ENCODE data around the gene TMEM273. TPM values are rescaled to one million over a fixed set of nuclear protein-coding genes. Genes with fewer than 3 reads are reported as not detected.

The TMEM273 gene, protein sequence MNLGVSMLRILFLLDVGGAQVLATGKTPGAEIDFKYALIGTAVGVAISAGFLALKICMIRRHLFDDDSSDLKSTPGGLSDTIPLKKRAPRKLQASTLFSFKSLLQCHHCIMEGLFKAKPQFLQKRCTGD
- 135 and 148 TPM in 2 replicates for total RNA-seq (2013; cell fraction: nucleolus; rRNA removed)
- total RNA-seq (2014; rRNA removed) (26.5 and 30.6 TPM in 2 replicates), total RNA-seq (2014; rRNA removed; fragmentation: Illumina TruSeq; extraction: Trizol) (24.0 and 26.3 TPM in 2 replicates), total RNA-seq (2021) (20.9 and 23.5 TPM in 2 replicates), polyA plus RNA-seq (2011; rRNA removed) (46.3 and 47.3 TPM in 2 replicates), polyA plus RNA-seq (2014; fragmentation: Illumina TruSeq; extraction: Trizol) (35.6 and 41.3 TPM in 2 replicates), polyA plus RNA-seq (2014; fragmentation: Nextera tagmentation; extraction: Ambion mirVana) (10 to 100 TPM; 25.6 to 28.6 TPM), polyA plus RNA-seq (2014; rRNA removed) (33.9 and 40.4 TPM in 2 replicates), polyA plus RNA-seq (2016; fragmentation: Nextera tagmentation; extraction: Ambion mirVana) (10 to 100 TPM; 10.3 to 12.2 TPM), polyA minus RNA-seq (2011; rRNA and poly(A)+ RNA removed) (35.0 and 35.7 TPM in 2 replicates), Bru-seq, nascent RNA (percentile 79 among the genes with signal in this experiment), BruChase-seq, experiment 1, labeled RNA remaining after a 6-hour chase (percentile 86 among the genes with signal in this experiment), BruChase-seq, experiment 2, labeled RNA remaining after a 2-hour chase (percentile 87 among the genes with signal in this experiment)
- 8.9 TPM for polyA plus RNA-seq (2011; ENCODE audit: low read depth)
- polyA plus RNA-seq (2011; cell fraction: cytosol; rRNA removed): 45.0 and 51.2 TPM in 2 replicates
- polyA plus RNA-seq (2011; cell fraction: nucleus; rRNA removed): 75.4 and 80.5 TPM in 2 replicates
- polyA plus RNA-seq (2012): 7.0 and 8.7 TPM in 2 replicates
- polyA minus RNA-seq (2011; cell fraction: cytosol; rRNA and poly(A)+ RNA removed): 6.0 and 6.5 TPM in 2 replicates
- polyA minus RNA-seq (2011; cell fraction: nucleus; rRNA and poly(A)+ RNA removed): 13.5 and 14.6 TPM in 2 replicates
- long read RNA-seq, experiment 1, transcript TMEM273-207 (6 exons, 614 nt): major isoform, 12 of 17 reads
- long read RNA-seq, experiment 1, partial matches to known transcripts: 1 of 17 reads
- long read RNA-seq, experiment 1, other reads (novel, unspliced or antisense): 3 of 17 reads
- long read RNA-seq, experiment 2, transcript TMEM273-207 (6 exons, 614 nt): major isoform, 119 of 204 reads
- long read RNA-seq, experiment 2, partial matches to known transcripts: 14 of 204 reads
- long read RNA-seq, experiment 2, other reads (novel, unspliced or antisense): 70 of 204 reads

GRCh38 chr10:49187950-49188761 is at the start of gene TMEM273:
TSS of gene TMEM273 (minus strand) at chr10:49188391. CDS start at chr10:49188336, 55 bp downstream.
- H3K9me3 ChIP-seq (replicated peaks; ENCODE audit: control insufficient read depth, insufficient read depth, low read length): no peaks in the 10 kb centered on the region; the same call in 2 of the 3 replicates
- peak within 1 kb of the TSS; percentile 57; the same call in 1 of the 2 replicates for H3K4me3 ChIP-seq
- ChIA-PET CTCF (interaction anchor here (0.6 to 1.4 kb wide), 2 partner anchors 17 to 66 kb away, joined by 3 to 6 read pairs; no protein-coding TSS in a partner anchor), POLR2A (interaction anchor here (1.4 to 5.0 kb wide), 2 partner anchors 9 to 13 kb away, joined by 4 to 38 read pairs; no protein-coding TSS in a partner anchor), SMC1A (ENCODE audit: uncharacterized antibody, unreplicated experiment) (interaction anchor here (0.7 to 4.4 kb wide), 8 partner anchors 9 to 323 kb away, joined by 3 to 30 read pairs (median 4); no protein-coding TSS in a partner anchor), RAD21 (ENCODE audit: unreplicated experiment) (interaction anchor here (0.7 to 2.9 kb wide), 6 partner anchors 9 to 532 kb away, joined by 3 to 12 read pairs (median 4); no protein-coding TSS in a partner anchor)
- peak within 1 kb of the TSS; percentile 26; the same call in 1 of the 2 replicates for H3K27ac ChIP-seq (ENCODE audit: control insufficient read depth, insufficient read depth)
- peak within 1 kb of the TSS; percentile 66 for H3K9ac ChIP-seq (ENCODE audit: control insufficient read depth, insufficient read depth, low read length)
- H4K20me1 ChIP-seq (ENCODE audit: control insufficient read depth, insufficient read depth): no peaks in the 10 kb centered on the region
- ATAC-seq: peak; percentile 78
- 2% methylated on average over 9 of the region's 9 CpGs for WGBS (ENCODE audit: insufficient coverage, insufficient replicate concordance, low lambda C conversion rate, missing lambda C conversion rate)
- peaks cover 37% of the 10 kb centered on the region for H3K4me1 ChIP-seq (ENCODE audit: control insufficient read depth, insufficient read depth, low read length)
- no peaks in the 10 kb centered on the region for H3K27me3 ChIP-seq (replicated peaks in 1 of 2; ENCODE audit: control insufficient read depth in 2 of 2, insufficient read depth in 2 of 2, low read length in 1 of 2)
- H2AFZ ChIP-seq (ENCODE audit: control insufficient read depth, low read depth, low read length): peak within 1 kb of the TSS; percentile 86
- FAIRE-seq: peak; percentile 90
- H3K4me2 ChIP-seq (ENCODE audit: control insufficient read depth, insufficient read depth): peak within 1 kb of the TSS; percentile 81
- H3K36me3 ChIP-seq (ENCODE audit: control insufficient read depth in 2 of 2, insufficient read depth in 2 of 2, low read length in 1 of 2): no peaks in the 10 kb centered on the region
- in situ Hi-C loops (cut with MboI) (loop anchor here (25.0 kb wide), 1 partner anchor 1449 kb away; no protein-coding TSS in a partner anchor), intact Hi-C loops (cut with micrococcal nuclease; ENCODE audit: unreplicated experiment) (loop anchor here (1.0 to 10.0 kb wide), 2 partner anchors 11 to 503 kb away; partner anchors contain the start of gene WDFY4)
- no TSS peak for BruUV-seq (replicated peaks)
- DNase-seq (ENCODE audit: low read depth, low spot score): peak; percentile 73
- H3K79me2 ChIP-seq (ENCODE audit: control insufficient read depth, insufficient read depth, low read length): no peaks in the 10 kb centered on the region; the same call in 1 of the 2 replicates
- TF ChIP-seq CEBPB (IDR thresholded peaks at IDR 0.05; ENCODE audit: borderline replicate concordance in 1 of 2, low read depth in 2 of 2, low read length in 2 of 2) (no peak), SPI1 (IDR thresholded peaks at IDR 0.05; ENCODE audit: borderline replicate concordance, insufficient read depth, low read depth, low read length) (peak; percentile 70; the same call in 1 of the 2 replicates), MXI1 (IDR thresholded peaks at IDR 0.05; ENCODE audit: low read depth, low read length) (peak; percentile 76), PKNOX1 (IDR thresholded peaks at IDR 0.05) (peak; percentile 74), NR2C1 (IDR thresholded peaks at IDR 0.05) (no peak), JUND (IDR thresholded peaks at IDR 0.05; ENCODE audit: low read depth, low read length) (no peak)
- TF ChIP-seq, protein P1, sequence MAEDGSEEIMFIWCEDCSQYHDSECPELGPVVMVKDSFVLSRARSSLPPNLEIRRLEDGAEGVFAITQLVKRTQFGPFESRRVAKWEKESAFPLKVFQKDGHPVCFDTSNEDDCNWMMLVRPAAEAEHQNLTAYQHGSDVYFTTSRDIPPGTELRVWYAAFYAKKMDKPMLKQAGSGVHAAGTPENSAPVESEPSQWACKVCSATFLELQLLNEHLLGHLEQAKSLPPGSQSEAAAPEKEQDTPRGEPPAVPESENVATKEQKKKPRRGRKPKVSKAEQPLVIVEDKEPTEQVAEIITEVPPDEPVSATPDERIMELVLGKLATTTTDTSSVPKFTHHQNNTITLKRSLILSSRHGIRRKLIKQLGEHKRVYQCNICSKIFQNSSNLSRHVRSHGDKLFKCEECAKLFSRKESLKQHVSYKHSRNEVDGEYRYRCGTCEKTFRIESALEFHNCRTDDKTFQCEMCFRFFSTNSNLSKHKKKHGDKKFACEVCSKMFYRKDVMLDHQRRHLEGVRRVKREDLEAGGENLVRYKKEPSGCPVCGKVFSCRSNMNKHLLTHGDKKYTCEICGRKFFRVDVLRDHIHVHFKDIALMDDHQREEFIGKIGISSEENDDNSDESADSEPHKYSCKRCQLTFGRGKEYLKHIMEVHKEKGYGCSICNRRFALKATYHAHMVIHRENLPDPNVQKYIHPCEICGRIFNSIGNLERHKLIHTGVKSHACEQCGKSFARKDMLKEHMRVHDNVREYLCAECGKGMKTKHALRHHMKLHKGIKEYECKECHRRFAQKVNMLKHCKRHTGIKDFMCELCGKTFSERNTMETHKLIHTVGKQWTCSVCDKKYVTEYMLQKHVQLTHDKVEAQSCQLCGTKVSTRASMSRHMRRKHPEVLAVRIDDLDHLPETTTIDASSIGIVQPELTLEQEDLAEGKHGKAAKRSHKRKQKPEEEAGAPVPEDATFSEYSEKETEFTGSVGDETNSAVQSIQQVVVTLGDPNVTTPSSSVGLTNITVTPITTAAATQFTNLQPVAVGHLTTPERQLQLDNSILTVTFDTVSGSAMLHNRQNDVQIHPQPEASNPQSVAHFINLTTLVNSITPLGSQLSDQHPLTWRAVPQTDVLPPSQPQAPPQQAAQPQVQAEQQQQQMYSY (CRISPR knock-in tag; IDR thresholded peaks at IDR 0.05): no peak
- TF ChIP-seq, protein P2, sequence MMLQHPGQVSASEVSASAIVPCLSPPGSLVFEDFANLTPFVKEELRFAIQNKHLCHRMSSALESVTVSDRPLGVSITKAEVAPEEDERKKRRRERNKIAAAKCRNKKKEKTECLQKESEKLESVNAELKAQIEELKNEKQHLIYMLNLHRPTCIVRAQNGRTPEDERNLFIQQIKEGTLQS (IDR thresholded peaks at IDR 0.05; ENCODE audit: borderline replicate concordance, extremely low read depth, low read depth, low read length): peak; percentile 73; the same call in 1 of the 2 replicates

Measured in GM12878 (cell line).